LNCaP clone FGC (cell line): ENCODE data around the gene ABI1.
"Not testable (repeated sequence)": the region's sequence is repeated elsewhere in the genome, so short reads cannot be mapped to it uniquely, and the experiment has no call there.

Experiments used
- DNase-seq: peaks from one replicate; pipeline ENCODE4 v3.0.0-alpha.2; 2011; ENCODE audit warnings: low read depth
- H3K4me3 ChIP-seq: 2 replicates; pipeline ENCODE4 v1.5.1; 2011; ENCODE audit warnings: mild to moderate bottlenecking, low read depth, low read length, control low read depth
- TF ChIP-seq, protein P1 (sequence below): IDR thresholded peaks from 2 replicates; pipeline ENCODE4 v1.5.1; 2012; ENCODE audit warnings: mild to moderate bottlenecking; ENCODE audit not compliant: control insufficient read depth, insufficient read depth; ENCODE audit errors: extremely low read depth

Gene ABI1

DNA sequence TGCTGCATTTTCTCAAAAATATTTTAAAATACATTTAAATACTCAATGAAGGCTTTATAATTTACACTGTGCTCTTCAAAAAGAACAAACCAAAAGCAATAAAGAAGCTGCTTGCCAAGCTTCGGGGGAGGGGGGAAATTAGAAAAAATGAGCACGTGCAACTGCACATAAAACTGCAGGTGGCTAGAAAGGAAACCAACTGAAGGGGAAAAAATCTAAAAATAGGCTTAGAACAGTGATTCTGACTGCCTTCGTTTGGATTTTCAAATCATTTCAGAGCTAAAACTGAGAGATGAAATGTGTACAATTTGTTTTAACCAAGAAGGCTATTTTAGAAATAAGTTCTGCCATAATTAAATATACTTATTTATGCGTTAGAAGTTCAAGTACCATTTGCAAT, 61.4 kb downstream of the ABI1 start:
- H3K4me3 ChIP-seq: no peak overlapping the region
- DNase-seq: no peak
- TF ChIP-seq, protein P1, sequence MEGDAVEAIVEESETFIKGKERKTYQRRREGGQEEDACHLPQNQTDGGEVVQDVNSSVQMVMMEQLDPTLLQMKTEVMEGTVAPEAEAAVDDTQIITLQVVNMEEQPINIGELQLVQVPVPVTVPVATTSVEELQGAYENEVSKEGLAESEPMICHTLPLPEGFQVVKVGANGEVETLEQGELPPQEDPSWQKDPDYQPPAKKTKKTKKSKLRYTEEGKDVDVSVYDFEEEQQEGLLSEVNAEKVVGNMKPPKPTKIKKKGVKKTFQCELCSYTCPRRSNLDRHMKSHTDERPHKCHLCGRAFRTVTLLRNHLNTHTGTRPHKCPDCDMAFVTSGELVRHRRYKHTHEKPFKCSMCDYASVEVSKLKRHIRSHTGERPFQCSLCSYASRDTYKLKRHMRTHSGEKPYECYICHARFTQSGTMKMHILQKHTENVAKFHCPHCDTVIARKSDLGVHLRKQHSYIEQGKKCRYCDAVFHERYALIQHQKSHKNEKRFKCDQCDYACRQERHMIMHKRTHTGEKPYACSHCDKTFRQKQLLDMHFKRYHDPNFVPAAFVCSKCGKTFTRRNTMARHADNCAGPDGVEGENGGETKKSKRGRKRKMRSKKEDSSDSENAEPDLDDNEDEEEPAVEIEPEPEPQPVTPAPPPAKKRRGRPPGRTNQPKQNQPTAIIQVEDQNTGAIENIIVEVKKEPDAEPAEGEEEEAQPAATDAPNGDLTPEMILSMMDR: no peak

DNA sequence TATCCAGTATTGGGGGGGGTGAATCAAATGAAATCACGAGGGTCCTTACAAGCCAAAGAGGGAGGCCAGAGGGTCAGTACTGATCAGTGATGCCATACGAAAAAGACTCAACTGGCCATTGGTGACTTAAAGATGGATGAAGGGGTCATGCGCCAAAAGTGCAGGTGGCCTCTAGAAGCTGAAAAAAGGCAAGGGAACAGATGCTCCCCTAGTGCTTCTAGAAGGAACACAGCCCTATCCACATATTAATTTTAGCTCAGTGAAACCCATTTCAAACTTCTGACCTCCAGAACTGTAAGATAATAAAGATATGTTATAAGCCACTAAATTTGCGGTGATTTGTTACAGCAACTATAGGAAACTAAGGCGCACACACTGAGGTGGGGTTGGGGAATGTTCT, 62.5 kb downstream of the ABI1 start:
- TF ChIP-seq, protein P1: no peak
- DNase-seq: no peak
- no peak overlapping the region for H3K4me3 ChIP-seq

DNA sequence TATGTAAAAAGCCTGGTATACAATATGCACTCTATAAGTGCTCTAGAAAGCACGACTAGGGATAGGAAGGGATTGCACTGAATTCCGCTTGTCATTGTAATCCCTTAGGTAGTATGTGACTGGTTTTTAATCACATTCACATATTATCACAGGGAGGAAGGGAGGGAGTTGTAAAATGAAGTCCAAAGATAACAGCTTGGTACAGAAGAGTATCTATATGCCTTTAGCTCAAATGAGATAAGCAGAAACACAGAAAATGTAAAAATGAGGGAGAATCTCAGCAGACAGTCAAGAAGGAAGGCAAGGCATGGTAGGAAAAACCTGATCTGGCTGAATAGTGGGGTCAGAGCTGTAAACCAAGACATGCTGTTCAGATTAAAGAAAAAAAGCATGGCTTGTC, 63.4 kb downstream of the ABI1 start:
- no peak for DNase-seq
- no peak overlapping the region for H3K4me3 ChIP-seq
- TF ChIP-seq, protein P1: no peak

DNA sequence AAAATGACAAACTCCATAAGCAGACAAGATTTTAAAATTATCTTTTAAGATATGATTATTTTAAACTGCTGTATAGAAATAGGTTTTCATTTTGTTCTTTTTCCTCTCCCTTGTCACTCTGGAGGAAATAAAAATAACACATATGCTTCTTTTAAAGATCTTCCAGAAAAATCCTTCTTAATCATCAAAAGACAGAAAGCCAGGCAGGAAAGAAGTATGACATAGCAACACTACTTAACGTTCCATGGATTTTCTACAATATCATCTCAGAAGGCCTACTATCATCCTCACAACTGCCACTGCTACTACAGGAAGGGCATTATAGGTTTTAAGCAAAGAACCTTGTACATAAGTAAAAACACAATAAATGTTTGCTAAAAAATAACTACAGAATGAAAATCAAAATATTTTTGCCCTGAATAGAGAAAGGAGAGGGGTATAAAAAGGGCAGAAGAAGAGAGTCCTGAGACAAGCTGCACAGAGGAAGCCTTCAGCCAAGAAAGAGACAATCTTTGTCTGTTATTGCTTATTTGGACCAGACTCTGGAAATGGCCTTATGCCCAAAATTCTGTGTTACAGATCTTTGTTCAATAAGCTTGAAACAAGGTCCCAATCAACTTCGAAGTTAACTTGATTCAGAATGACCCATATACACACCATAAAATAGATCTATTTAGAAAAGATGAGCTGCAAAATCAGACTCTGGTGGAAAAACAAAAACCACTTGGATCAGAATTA, 67.8 kb downstream of the ABI1 start:
- TF ChIP-seq, protein P1: no peak
- DNase-seq: no peak
- H3K4me3 ChIP-seq: no peak overlapping the region

DNA sequence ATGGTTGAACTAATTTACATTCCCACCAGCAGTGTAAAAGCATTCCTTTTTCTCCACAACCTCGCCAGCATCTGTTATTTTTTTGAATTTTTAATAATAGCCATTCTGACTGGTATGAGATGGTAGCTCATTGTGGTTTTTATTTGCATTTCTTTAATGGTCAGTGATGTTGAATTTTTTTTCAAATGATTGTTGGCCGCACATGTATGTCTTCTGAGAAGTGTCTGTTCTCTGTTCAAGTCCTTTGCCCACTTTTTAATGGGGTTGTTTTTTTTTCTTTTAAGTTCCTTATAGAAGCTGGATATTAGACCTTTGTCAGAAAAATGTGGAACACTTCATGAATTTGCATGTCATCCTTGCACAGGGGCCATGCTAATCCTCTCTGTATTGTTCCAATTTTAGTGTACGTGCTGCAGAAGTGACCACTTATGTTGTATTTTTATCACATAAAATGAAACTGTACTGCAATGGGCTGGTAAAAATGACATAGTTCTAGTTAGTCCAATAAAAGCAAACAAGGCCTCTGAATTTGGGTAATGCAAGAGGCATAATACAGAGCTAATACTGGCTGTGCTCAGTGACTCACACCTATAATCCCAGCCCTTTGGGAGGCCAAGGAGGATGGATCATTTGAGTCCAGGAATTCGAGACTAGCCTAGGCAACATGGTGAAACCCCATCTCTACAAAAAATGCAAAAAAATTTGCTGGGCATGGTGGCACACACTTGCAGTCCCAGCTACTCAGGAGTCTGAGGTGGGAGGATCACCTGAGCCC, 70.3 kb downstream of the ABI1 start:
- no peak overlapping the region for H3K4me3 ChIP-seq
- TF ChIP-seq, protein P1: no peak
- DNase-seq: no peak

DNA sequence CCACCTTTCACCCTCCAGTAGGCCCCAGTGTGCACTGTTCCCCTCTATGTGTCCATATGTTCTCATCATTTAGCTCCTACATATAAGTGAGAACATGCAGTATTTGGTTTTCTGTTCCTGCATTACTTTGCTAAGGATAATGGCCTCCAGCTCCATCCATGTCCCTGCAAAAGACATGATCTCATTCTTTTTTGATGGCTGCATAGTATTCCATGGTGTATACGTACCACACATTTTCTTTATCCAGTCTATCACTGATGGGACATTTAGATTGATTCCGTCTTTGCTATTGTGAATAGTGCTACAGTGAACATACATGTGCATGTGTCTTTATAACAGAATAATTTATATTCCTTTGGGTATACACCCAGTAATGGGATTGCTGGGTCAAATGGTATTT, 71.0 kb downstream of the ABI1 start:
- not testable (repeated sequence) for H3K4me3 ChIP-seq, DNase-seq

DNA sequence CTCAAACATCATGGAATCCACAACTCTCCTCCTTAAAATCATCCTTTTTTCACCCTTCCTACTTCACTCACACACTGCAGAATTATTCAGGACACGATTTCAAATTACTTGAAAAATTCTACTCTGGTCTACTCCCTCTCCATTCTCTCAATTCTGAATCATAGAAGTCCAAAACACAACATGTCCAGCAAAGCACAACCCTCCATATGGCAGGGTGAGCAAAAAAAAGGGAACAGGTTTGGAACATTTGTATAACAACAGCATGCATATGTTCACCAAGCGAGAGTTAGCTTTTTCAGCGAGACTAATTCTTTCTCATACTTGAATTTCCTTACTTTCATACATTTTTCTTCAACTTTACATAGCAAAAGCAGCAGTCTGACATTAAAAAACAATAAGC, 73.4 kb downstream of the ABI1 start:
- no peak for DNase-seq
- H3K4me3 ChIP-seq: no peak overlapping the region
- TF ChIP-seq, protein P1: no peak
